B cell (primary cell): ENCODE data around the gene PLPPR1.

Source experiments
- EZH2 ChIP-seq: IDR thresholded peaks from 2 replicates; pipeline ENCODE4 v1.6.1; 2012; ENCODE audit warnings: borderline replicate concordance, low read depth, mild to moderate bottlenecking, moderate library complexity, low read length; ENCODE audit not compliant: insufficient read depth, poor library complexity, severe bottlenecking
- TF ChIP-seq, protein P1 (sequence below): fragments of 200-600 bp; IDR thresholded peaks from one replicate; pipeline ENCODE4 v1.8.0; 2022; ENCODE audit warnings: antibody characterized with exemption, mild to moderate bottlenecking

DNA sequence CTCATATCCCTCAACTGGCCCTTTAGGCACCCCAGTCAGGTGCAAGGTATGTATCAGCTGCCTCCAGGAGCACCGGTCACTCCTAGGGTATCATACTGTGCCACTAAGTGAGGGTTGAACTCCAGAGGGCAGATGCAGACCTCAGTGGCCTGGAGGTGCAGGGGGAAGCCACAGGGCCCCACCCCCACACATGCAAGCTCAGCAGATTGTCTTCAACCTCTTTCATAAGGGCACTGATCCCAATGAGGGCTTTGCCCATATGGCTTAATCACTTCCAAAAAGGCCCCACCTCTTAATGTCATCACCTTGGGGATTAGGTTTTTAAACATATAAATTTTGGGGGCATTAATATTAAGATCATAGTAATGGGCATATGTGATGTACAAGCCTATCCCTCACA is 328.1 kb downstream of the PLPPR1 start:
- TF ChIP-seq, protein P1, sequence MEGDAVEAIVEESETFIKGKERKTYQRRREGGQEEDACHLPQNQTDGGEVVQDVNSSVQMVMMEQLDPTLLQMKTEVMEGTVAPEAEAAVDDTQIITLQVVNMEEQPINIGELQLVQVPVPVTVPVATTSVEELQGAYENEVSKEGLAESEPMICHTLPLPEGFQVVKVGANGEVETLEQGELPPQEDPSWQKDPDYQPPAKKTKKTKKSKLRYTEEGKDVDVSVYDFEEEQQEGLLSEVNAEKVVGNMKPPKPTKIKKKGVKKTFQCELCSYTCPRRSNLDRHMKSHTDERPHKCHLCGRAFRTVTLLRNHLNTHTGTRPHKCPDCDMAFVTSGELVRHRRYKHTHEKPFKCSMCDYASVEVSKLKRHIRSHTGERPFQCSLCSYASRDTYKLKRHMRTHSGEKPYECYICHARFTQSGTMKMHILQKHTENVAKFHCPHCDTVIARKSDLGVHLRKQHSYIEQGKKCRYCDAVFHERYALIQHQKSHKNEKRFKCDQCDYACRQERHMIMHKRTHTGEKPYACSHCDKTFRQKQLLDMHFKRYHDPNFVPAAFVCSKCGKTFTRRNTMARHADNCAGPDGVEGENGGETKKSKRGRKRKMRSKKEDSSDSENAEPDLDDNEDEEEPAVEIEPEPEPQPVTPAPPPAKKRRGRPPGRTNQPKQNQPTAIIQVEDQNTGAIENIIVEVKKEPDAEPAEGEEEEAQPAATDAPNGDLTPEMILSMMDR = no peak
- no peak for TF ChIP-seq EZH2
